A673 (cell line): Measurements from ENCODE around the gene RALB. TPM values are rescaled to one million over a fixed set of nuclear protein-coding genes. Genes with fewer than 3 reads are reported as not detected.
"Not testable (repeated sequence)": the region's sequence is repeated elsewhere in the genome, so short reads cannot be mapped to it uniquely, and the experiment has no call there.

Experiments
- BruUV-seq: library from RNA; stranded (reverse); fragments of 400-500 nt; replicated peaks from 2 replicates; lab custom pipeline; 2021; lab: Mats Ljungman, UMichigan
- CTCF ChIA-PET: fragments of 300-600 bp; sonication (Branson Sonifier 250); formaldehyde crosslinking; loops from one replicate; lab custom pipeline; 2022; ENCODE audit warnings: antibody characterized with exemption; lab: Charles Lee
- POLR2A ChIA-PET: fragments of 300-600 bp; sonication (Branson Sonifier 250); formaldehyde crosslinking; loops from one replicate; lab custom pipeline; 2022; ENCODE audit warnings: antibody characterized with exemption; ENCODE audit not compliant: low non-redundant PET; lab: Charles Lee
- DNase-seq: peaks from one replicate; pipeline ENCODE4 v3.0.0-alpha.2; 2015; ENCODE audit warnings: low spot score
- H3K27ac ChIP-seq: fragments of 200-600 bp; sonication (generic); 2 replicates; pipeline ENCODE4 v1.5.1; 2016; ENCODE audit warnings: mixed run types, low read depth, mild to moderate bottlenecking, mixed read lengths, antibody characterized with exemption, low read length; ENCODE audit not compliant: poor library complexity, severe bottlenecking
- H3K27me3 ChIP-seq: fragments of 200-600 bp; sonication (generic); replicated peaks from 2 replicates; pipeline ENCODE4 v1.6.1; 2017; ENCODE audit warnings: mixed run types, low read depth, mild to moderate bottlenecking, mixed read lengths, antibody characterized with exemption, low read length; ENCODE audit not compliant: insufficient read depth, poor library complexity
- H3K36me3 ChIP-seq: fragments of 200-600 bp; sonication (generic); 2 replicates; pipeline ENCODE4 v1.6.1; 2016; ENCODE audit warnings: mixed run types, mild to moderate bottlenecking, mixed read lengths, antibody characterized with exemption, low read length; ENCODE audit not compliant: insufficient read depth, poor library complexity, severe bottlenecking
- H3K4me1 ChIP-seq: fragments of 200-600 bp; sonication (generic); 2 replicates; pipeline ENCODE4 v1.6.1; 2017; ENCODE audit warnings: mixed run types, mild to moderate bottlenecking, mixed read lengths, antibody characterized with exemption, low read length; ENCODE audit not compliant: insufficient read depth, poor library complexity, severe bottlenecking
- H3K4me3 ChIP-seq: fragments of 200-600 bp; sonication (generic); 2 replicates; pipeline ENCODE4 v1.5.1; 2016; ENCODE audit warnings: low read depth, mixed run types, mild to moderate bottlenecking, mixed read lengths, low read length; ENCODE audit not compliant: poor library complexity, severe bottlenecking
- H3K9me3 ChIP-seq: fragments of 200-600 bp; sonication (generic); 2 replicates; pipeline ENCODE4 v1.6.1; 2016; ENCODE audit warnings: mixed run types, low read depth, mild to moderate bottlenecking, mixed read lengths, antibody characterized with exemption, low read length; ENCODE audit not compliant: poor library complexity, severe bottlenecking
- CTCF ChIP-seq: fragments of 300-800, 200-600 bp; sonication (generic); conservative IDR thresholded peaks from 2 replicates; pipeline ENCODE4 v1.5.1; 2017; ENCODE audit warnings: low read depth, mild to moderate bottlenecking, antibody characterized with exemption, low read length, moderate library complexity, mixed read lengths
- EZH2 ChIP-seq: fragments of 200-600 bp; sonication (generic); IDR thresholded peaks from 2 replicates; pipeline ENCODE4 v1.6.1; 2017; ENCODE audit warnings: borderline replicate concordance, low read depth, mild to moderate bottlenecking, mixed read lengths, antibody characterized with exemption, low read length; ENCODE audit not compliant: poor library complexity, severe bottlenecking
- intact Hi-C: fragments of 100-400 bp; cut with micrococcal nuclease; formaldehyde crosslinking; loops from one replicate; pipeline ENCODE4 v1.10.0; 2022; ENCODE audit not compliant: unreplicated experiment
- total RNA-seq: library from RNA; stranded (reverse); gene quantifications from 2 replicates; pipeline ENCODE4 v1.2.3, GENCODE V29; 2021

RALB gene
- total RNA-seq, 1 experiment from 2014 or later = 47.0 TPM

GRCh38 chr2:120256651-120257000, 4.0 kb downstream of the RALB start:
- ChIA-PET POLR2A (no interaction called here), CTCF (no interaction called here)
- Histone ChIP-seq H3K4me3 (no peak overlapping the region), H3K9me3 (no peaks in the 10 kb centered on the region), H3K36me3 (no peaks in the 10 kb centered on the region), H3K27me3 (no peaks in the 10 kb centered on the region), H3K27ac (peak overlapping the region; percentile 64), H3K4me1 (peaks cover 18% of the 10 kb centered on the region)
- intact Hi-C loops = no loop called here
- peak; percentile 17 for DNase-seq
- no peak for TF ChIP-seq CTCF
- no peak for TF ChIP-seq EZH2
- no TSS peak for BruUV-seq

GRCh38 chr2:120257522-120257921, 4.9 kb downstream of the RALB start:
- Histone ChIP-seq H3K27ac (peak overlapping the region; percentile 64), H3K36me3 (no peaks in the 10 kb centered on the region), H3K4me1 (peaks cover 22% of the 10 kb centered on the region), H3K27me3 (no peaks in the 10 kb centered on the region), H3K4me3 (no peak overlapping the region), H3K9me3 (no peaks in the 10 kb centered on the region)
- TF ChIP-seq CTCF (no peak), EZH2 (no peak)
- intact Hi-C loops = no loop called here
- POLR2A ChIA-PET = interaction anchor here (0.5 kb wide), 1 partner anchor 100 kb away, joined by 4 read pairs; no protein-coding TSS in a partner anchor
- no TSS peak for BruUV-seq
- CTCF ChIA-PET = no interaction called here
- DNase-seq = peak; percentile 87

- Histone ChIP-seq H3K4me1 (peaks cover 26% of the 10 kb centered on the region), H3K9me3 (no peaks in the 10 kb centered on the region), H3K27ac (peak overlapping the region; percentile 64), H3K27me3 (no peaks in the 10 kb centered on the region), H3K36me3 (no peaks in the 10 kb centered on the region), H3K4me3 (no peak overlapping the region)
- no peak for DNase-seq
- TF ChIP-seq CTCF (no peak), EZH2 (no peak)
- POLR2A ChIA-PET = interaction anchor here (0.5 kb wide), 1 partner anchor 100 kb away, joined by 4 read pairs; no protein-coding TSS in a partner anchor
- CTCF ChIA-PET = no interaction called here
- no TSS peak for BruUV-seq
- intact Hi-C loops = no loop called here
Observed at GRCh38 chr2:120258196-120258595, 5.5 kb downstream of the RALB start.

GRCh38 chr2:120259939-120260338, 7.3 kb downstream of the RALB start:
- BruUV-seq, H3K27me3 ChIP-seq, H3K27ac ChIP-seq, H3K4me3 ChIP-seq, DNase-seq, intact Hi-C loops, CTCF ChIA-PET, POLR2A ChIA-PET, H3K36me3 ChIP-seq, H3K9me3 ChIP-seq: not testable (repeated sequence)
- peaks cover 26% of the 10 kb centered on the region for H3K4me1 ChIP-seq
